ENCODE measurements around the gene DNAH9. TPM values are rescaled to one million over a fixed set of nuclear protein-coding genes. Genes with fewer than 3 reads are reported as not detected.

The DNAH9 gene
- total and polyA plus RNA-seq, 2 of the 8 experiments (the other 6 are each of a cell fraction or from before 2014, with no cell fraction given), result 0.21 to 0.86 TPM

GRCh38 chr17:11719856-11720255 is 121.6 kb downstream of the DNAH9 start:
- ChIA-PET POLR2A (ENCODE audit: partially characterized antibody) (no interaction called here), CTCF (ENCODE audit: partially characterized antibody) (interaction anchor here (1.5 kb wide), 1 partner anchor 23 kb away, joined by 3 read pairs; no protein-coding TSS in a partner anchor)
- Histone ChIP-seq H3K18ac (ENCODE audit: extremely low read depth, low read length) (no peak overlapping the region), H2AFZ (ENCODE audit: low read length) (no peak overlapping the region), H3K4me1 (replicated peaks in 1 of 4; ENCODE audit: control insufficient read depth in 3 of 4, insufficient read depth in 4 of 4, low read length in 3 of 4) (no peaks in the 10 kb centered on the region), H3K14ac (ENCODE audit: insufficient read length) (no peak overlapping the region), H3K27me3 (replicated peaks in 1 of 4; ENCODE audit: control insufficient read depth in 3 of 4, extremely low read depth in 1 of 4, insufficient read depth in 3 of 4, low read length in 3 of 4) (no peaks in the 10 kb centered on the region), H3K9me3 (ENCODE audit: insufficient read depth in 2 of 2, low read depth in 1 of 2, low read length in 1 of 2) (peaks cover 1 to 2% of the 10 kb centered on the region in 2 experiments; a peak in 1 of 4 replicates), H3K4ac (replicated peaks; ENCODE audit: insufficient read length, low read depth, low read length) (no peak overlapping the region), H4K91ac (replicated peaks; ENCODE audit: insufficient read length, low read length) (no peak overlapping the region), H3K79me2 (ENCODE audit: control insufficient read depth in 1 of 2, insufficient read depth in 2 of 2, low read length in 2 of 2) (no peaks in the 10 kb centered on the region), H2BK12ac (ENCODE audit: low read depth, low read length) (no peak overlapping the region), H4K20me1 (replicated peaks in 1 of 2; ENCODE audit: control insufficient read depth in 1 of 2, insufficient read depth in 2 of 2, low read length in 2 of 2) (no peaks in the 10 kb centered on the region), H2BK20ac (ENCODE audit: low read length) (no peak overlapping the region), H3K56ac (replicated peaks; ENCODE audit: insufficient read length, low read depth, low read length) (no peak overlapping the region), H2BK5ac (ENCODE audit: low read depth, low read length) (no peak overlapping the region), H3K79me1 (ENCODE audit: low read depth, low read length) (no peaks in the 10 kb centered on the region), H3K23ac (ENCODE audit: insufficient read length) (no peak overlapping the region), H3K4me3 (ENCODE audit: extremely low read depth in 1 of 4, insufficient read depth in 2 of 4, low read depth in 3 of 4, low read length in 4 of 4) (no peak overlapping the region), H2BK120ac (replicated peaks; ENCODE audit: low read depth, low read length) (no peak overlapping the region), H4K5ac (ENCODE audit: insufficient read length, low read depth, low read length) (no peak overlapping the region), H3K36me3 (ENCODE audit: control insufficient read depth in 2 of 4, insufficient read depth in 4 of 4, low read length in 3 of 4) (no peaks in the 10 kb centered on the region), H3K23me2 (ENCODE audit: low read depth, low read length) (no peaks in the 10 kb centered on the region), H4K8ac (ENCODE audit: extremely low read depth, insufficient read depth, low read length) (no peak overlapping the region), H3K9ac (replicated peaks in 1 of 4; ENCODE audit: extremely low read depth in 1 of 4, low read depth in 3 of 4, low read length in 3 of 4) (no peak overlapping the region), H2BK15ac (ENCODE audit: low read length) (no peak overlapping the region), H2AK5ac (ENCODE audit: low read depth, low read length) (no peak overlapping the region), H3K27ac (ENCODE audit: low read depth, low read length) (no peak overlapping the region), H3K4me2 (ENCODE audit: insufficient read depth in 1 of 2, low read depth in 2 of 2, low read length in 2 of 2) (no peak overlapping the region)
- no peak for FAIRE-seq
- WGBS, 2 experiments (ENCODE audit: extremely low coverage in 1 of 2, insufficient coverage in 1 of 2, insufficient read length in 1 of 2, insufficient replicate concordance in 2 of 2, low coverage in 1 of 2, low lambda C conversion rate in 2 of 2, missing lambda C conversion rate in 1 of 2), result 91% methylated on average over 6 of the region's 6 CpGs; no CpG with 5 or more reads in 1 of the 2 experiments
- DNase-seq (ENCODE audit: low read depth in 1 of 2, low spot score in 2 of 2), result no peak
- TF ChIP-seq SIX5 (IDR thresholded peaks at IDR 0.05; ENCODE audit: low read depth, low read length) (no peak), TCF12 (IDR thresholded peaks at IDR 0.05; ENCODE audit: low read depth, low read length) (no peak), E2F6 (IDR thresholded peaks at IDR 0.05) (no peak), BCL11A (IDR thresholded peaks at IDR 0.05; ENCODE audit: low read depth in 2 of 2, low read length in 2 of 2) (no peak), POLR2AphosphoS5 (IDR thresholded peaks at IDR 0.05; ENCODE audit: low read depth, low read length) (no peak), JUND (IDR thresholded peaks at IDR 0.05; ENCODE audit: low read length) (no peak)

All from H1 (cell line).